ENCODE data around the gene ZSCAN26.

Gene ZSCAN26

DNA sequence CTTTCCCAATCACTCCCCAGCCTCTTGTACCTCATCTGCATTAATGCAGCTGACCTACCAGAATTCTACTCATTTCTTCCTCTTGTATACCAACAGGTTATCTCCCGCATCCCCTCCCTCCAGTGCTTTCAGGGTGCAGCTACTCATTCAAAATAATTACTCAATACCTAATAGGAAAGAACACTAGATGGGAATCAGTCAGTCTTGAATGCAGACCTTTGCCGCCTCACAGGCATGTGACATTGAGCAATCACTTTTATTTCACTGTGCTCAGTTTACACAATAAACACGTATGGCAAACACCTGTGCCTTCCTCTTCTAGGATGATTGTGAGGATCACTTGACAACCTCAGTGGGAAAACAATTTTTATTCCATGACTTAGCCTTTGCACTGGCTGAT is 55.7 kb downstream of the ZSCAN26 start:
- no peak for DNase-seq (ENCODE audit: low read depth)

DNA sequence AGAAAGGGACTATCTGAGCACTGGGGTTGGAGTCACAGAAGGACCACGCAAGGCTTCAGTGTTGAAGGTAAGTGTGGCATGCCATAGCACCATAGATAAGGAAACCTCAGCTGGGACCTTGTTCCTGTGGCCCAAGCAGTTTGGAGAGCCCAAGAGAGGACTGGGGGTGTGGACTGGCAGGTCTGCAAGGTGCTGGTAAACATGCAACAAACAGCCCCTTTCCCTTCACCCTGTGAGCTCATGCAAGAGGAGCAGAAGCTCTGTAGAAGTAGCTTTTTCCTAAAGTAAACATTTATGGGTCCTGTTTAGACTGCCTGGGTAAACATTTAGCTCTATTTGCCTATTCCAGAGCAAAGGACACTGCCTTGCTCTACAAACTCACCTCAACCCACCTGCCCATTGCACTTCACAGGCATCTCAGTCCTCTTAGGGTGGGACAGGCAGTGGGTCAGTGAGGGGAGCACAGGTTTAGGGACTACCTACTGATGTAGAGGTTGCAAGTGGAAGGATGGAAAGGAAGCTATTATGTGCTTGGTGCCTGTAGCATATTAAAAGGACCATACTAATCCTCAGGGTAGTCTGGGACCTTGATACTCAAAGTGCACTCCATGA is 57.0 kb downstream of the ZSCAN26 start:
- no peak for DNase-seq (ENCODE audit: low read depth)

DNA sequence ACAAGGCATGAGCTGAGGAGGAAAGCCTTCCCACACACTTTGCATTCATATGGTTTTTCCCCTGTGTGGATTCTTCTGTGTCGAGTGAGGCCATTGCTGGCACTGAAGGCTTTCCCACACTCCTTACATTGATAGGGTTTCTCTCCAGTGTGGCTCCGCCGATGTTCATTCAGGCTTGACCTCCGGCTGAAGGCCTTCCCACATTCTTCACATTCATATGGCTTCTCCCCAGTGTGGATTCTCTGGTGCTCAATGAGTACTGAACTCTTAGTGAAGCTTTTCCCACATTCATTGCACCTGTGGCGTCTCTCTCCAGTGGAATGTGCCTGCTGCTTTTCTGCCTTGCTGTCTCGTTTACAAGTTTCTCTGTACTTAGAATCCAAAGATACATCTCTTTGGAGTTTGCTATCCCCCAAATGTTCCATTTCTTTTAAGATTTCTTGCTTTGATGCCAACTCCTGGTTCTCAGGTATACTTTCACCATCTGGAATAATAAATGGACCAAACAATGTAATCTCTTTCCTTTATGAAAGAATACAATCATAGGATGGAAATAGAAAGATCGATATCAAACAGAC is 59.5 kb downstream of the ZSCAN26 start:
- no peak for DNase-seq (ENCODE audit: low read depth)
